CD14-positive monocyte (primary cell): Measurements from ENCODE around the gene TSSK1B. TPM values are rescaled to one million over a fixed set of nuclear protein-coding genes. Genes with fewer than 3 reads are reported as not detected.

ENCODE experiments used
- DNase-seq, 3 donors: peaks; one replicate each; pipeline ENCODE4 v3.0.0-alpha.2; 2011 to 2022
- H2AFZ ChIP-seq: 2 replicates; pipeline ENCODE4 v1.6.0; 2012; ENCODE audit warnings: mild to moderate bottlenecking, low read depth, low read length, inconsistent platforms; ENCODE audit not compliant: insufficient read depth, poor library complexity, severe bottlenecking
- H3K27ac ChIP-seq, 2 donors: 1 replicate in 1 of 2; 2 replicates in 1 of 2; pipeline ENCODE4 v1.5.1; 2012 to 2013; ENCODE audit warnings: low read length in 2 of 2, control low read depth in 1 of 2, inconsistent platforms in 1 of 2, low read depth in 1 of 2, mild to moderate bottlenecking in 1 of 2
- H3K27me3 ChIP-seq, 2 donors: one replicate each; pipeline versions ENCODE4 v1.6.0 to v1.6.1; 2011 to 2013; ENCODE audit warnings: low read length in 2 of 2; ENCODE audit not compliant: control insufficient read depth in 2 of 2, insufficient read depth in 2 of 2
- H3K36me3 ChIP-seq, 2 donors: replicated peaks in 1 of 2; 1 replicate in 1 of 2; 2 replicates in 1 of 2; pipeline versions ENCODE4 v1.5.1 to v1.6.1; 2012 to 2013; ENCODE audit warnings: low read length in 2 of 2, control low read depth in 1 of 2, inconsistent platforms in 1 of 2, mild to moderate bottlenecking in 1 of 2; ENCODE audit not compliant: insufficient read depth in 2 of 2, control insufficient read depth in 1 of 2
- H3K4me1 ChIP-seq, 2 donors: 1 replicate in 1 of 2; 2 replicates in 1 of 2; pipeline versions ENCODE4 v1.5.1 to v1.6.1; 2012 to 2013; ENCODE audit warnings: low read length in 2 of 2, control low read depth in 1 of 2, inconsistent platforms in 1 of 2, mild to moderate bottlenecking in 1 of 2, moderate library complexity in 1 of 2; ENCODE audit not compliant: insufficient read depth in 2 of 2, control insufficient read depth in 1 of 2
- H3K4me2 ChIP-seq: replicated peaks from 2 replicates; pipeline ENCODE3; 2012; ENCODE audit warnings: low read length, moderate library complexity, mild to moderate bottlenecking; ENCODE audit not compliant: poor library complexity, severe bottlenecking; ENCODE audit errors: extremely low read depth
- H3K4me3 ChIP-seq, 3 experiments: fragments of 200-600 bp in 1 of 3; sonication (generic) in 1 of 3; replicated peaks in 1 of 3; 1 replicate in 2 of 3; 2 replicates in 1 of 3; pipeline ENCODE4 v1.5.1; 2011 to 2013; ENCODE audit warnings: low read length in 3 of 3, mild to moderate bottlenecking in 3 of 3, control low read depth in 2 of 3, low read depth in 2 of 3, inconsistent platforms in 1 of 3, moderate library complexity in 1 of 3
- H3K79me2 ChIP-seq: 2 replicates; pipeline ENCODE4 v1.6.0; 2012; ENCODE audit warnings: mild to moderate bottlenecking, control low read depth, inconsistent platforms, low read length, moderate library complexity; ENCODE audit not compliant: insufficient read depth
- H3K9ac ChIP-seq: 2 replicates; pipeline ENCODE4 v1.6.0; 2017; ENCODE audit warnings: low read length, mild to moderate bottlenecking; ENCODE audit not compliant: insufficient read depth, poor library complexity, severe bottlenecking
- H3K9me3 ChIP-seq, 2 donors: replicated peaks in 1 of 2; 1 replicate in 1 of 2; 2 replicates in 1 of 2; pipeline versions ENCODE4 v1.5.1 to v1.6.1; 2012 to 2013; ENCODE audit warnings: low read length in 2 of 2, control low read depth in 1 of 2; ENCODE audit not compliant: control insufficient read depth in 1 of 2, insufficient read depth in 1 of 2
- H4K20me1 ChIP-seq: 2 replicates; pipeline ENCODE4 v1.6.0; 2012; ENCODE audit warnings: mild to moderate bottlenecking, low read length, control low read depth, moderate library complexity; ENCODE audit not compliant: insufficient read depth
- H3K27ac Mint-ChIP-seq, 7 donors: one replicate each; pipeline ENCODE4 v1.8.0; 2020; ENCODE audit warnings: mild to moderate bottlenecking in 7 of 7, mixed read lengths in 7 of 7, moderate library complexity in 6 of 7, inconsistent platforms in 2 of 7
- H3K27me3 Mint-ChIP-seq, 3 donors: one replicate each; pipeline ENCODE4 v1.8.0; 2021 to 2022; ENCODE audit warnings: low read depth in 3 of 3, mild to moderate bottlenecking in 3 of 3, mixed read lengths in 3 of 3, moderate library complexity in 3 of 3, inconsistent platforms in 1 of 3
- H3K36me3 Mint-ChIP-seq, 2 donors: one replicate each; pipeline ENCODE4 v1.8.0; 2020; ENCODE audit warnings: mixed read lengths in 2 of 2, inconsistent platforms in 1 of 2, mild to moderate bottlenecking in 1 of 2
- H3K4me1 Mint-ChIP-seq: one replicate; pipeline ENCODE4 v1.8.0; 2020; ENCODE audit warnings: mild to moderate bottlenecking, mixed read lengths
- H3K4me3 Mint-ChIP-seq, 2 donors: one replicate each; pipeline ENCODE4 v1.8.0; 2020; ENCODE audit warnings: mild to moderate bottlenecking in 2 of 2, mixed read lengths in 2 of 2, moderate library complexity in 1 of 2
- H3K9me3 Mint-ChIP-seq, 7 donors: one replicate each; pipeline ENCODE4 v1.8.0; 2020 to 2022; ENCODE audit warnings: mixed read lengths in 7 of 7, mild to moderate bottlenecking in 6 of 7, moderate library complexity in 6 of 7, inconsistent platforms in 2 of 7
- WGBS: methylation state at CpG from one replicate; pipeline ENCODE4 v1.1.5; 2013; ENCODE audit warnings: missing lambda C conversion rate; ENCODE audit not compliant: insufficient coverage; 5-methylcytosine and 5-hydroxymethylcytosine counted together
- intact Hi-C, 2 donors: fragments of 100-400 bp; cut with micrococcal nuclease; formaldehyde crosslinking; loops; one replicate each; pipeline versions ENCODE4 v1.15.0 to v1.15.1; 2023
- polyA plus RNA-seq, 3 donors: library from polyadenylated mRNA; depleted of rRNA in 1 of 3; unstranded in 2 of 3; stranded (reverse) in 1 of 3; fragments of 300-500 nt in 2 of 3; fragments of >200 nt in 1 of 3; fragmentation: Illumina TruSeq in 2 of 3; gene quantifications; 1 replicate in 2 of 3; 2 replicates in 1 of 3; pipeline ENCODE4 v1.2.3, GENCODE V29; 2012 to 2021
- TF ChIP-seq, protein P1 (sequence below): fragments of 200-600 bp; IDR thresholded peaks from one replicate; pipeline ENCODE4 v1.8.0; 2022; ENCODE audit warnings: antibody characterized with exemption, mild to moderate bottlenecking

TSSK1B gene
- polyA plus RNA-seq, 3 donors = not detected

DNA sequence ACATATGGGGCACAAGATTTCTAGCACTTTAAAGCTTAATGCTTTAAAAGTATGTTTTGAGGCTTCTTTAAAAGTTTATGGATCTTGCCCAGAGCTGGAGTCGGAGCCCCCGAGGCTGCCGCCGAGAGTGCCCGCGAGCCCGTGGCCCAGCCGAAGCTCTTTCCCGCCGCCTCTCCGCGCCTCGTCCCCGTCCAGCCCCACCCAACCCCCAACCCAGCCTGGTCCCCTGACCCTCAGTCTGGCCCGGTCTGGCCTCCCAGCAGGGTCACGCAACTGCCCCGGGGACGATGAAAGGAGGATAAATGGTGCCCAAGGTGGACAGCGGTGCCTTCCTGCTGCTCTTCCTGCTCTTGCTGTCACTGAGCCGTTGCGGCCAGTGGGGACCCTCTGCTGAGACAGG lies 1.7 kb downstream of the TSSK1B start:
- Histone ChIP-seq H3K4me1 (no peaks in the 10 kb centered on the region), H3K4me2 (no peak overlapping the region), H3K27me3 (peaks cover 0 to 2% of the 10 kb centered on the region in 2 donors), H3K9ac (no peak overlapping the region), H3K27ac (no peak overlapping the region), H3K9me3 (no peaks in the 10 kb centered on the region), H3K36me3 (no peaks in the 10 kb centered on the region), H2AFZ (no peak overlapping the region), H4K20me1 (no peaks in the 10 kb centered on the region), H3K4me3 (no peak overlapping the region), H3K79me2 (no peaks in the 10 kb centered on the region)
- no peak for DNase-seq
- peaks cover 0 to 2% (median 0%) of the 10 kb centered on the region in 7 donors for H3K9me3 Mint-ChIP-seq
- H3K36me3 Mint-ChIP-seq = no peaks in the 10 kb centered on the region
- TF ChIP-seq, protein P1, sequence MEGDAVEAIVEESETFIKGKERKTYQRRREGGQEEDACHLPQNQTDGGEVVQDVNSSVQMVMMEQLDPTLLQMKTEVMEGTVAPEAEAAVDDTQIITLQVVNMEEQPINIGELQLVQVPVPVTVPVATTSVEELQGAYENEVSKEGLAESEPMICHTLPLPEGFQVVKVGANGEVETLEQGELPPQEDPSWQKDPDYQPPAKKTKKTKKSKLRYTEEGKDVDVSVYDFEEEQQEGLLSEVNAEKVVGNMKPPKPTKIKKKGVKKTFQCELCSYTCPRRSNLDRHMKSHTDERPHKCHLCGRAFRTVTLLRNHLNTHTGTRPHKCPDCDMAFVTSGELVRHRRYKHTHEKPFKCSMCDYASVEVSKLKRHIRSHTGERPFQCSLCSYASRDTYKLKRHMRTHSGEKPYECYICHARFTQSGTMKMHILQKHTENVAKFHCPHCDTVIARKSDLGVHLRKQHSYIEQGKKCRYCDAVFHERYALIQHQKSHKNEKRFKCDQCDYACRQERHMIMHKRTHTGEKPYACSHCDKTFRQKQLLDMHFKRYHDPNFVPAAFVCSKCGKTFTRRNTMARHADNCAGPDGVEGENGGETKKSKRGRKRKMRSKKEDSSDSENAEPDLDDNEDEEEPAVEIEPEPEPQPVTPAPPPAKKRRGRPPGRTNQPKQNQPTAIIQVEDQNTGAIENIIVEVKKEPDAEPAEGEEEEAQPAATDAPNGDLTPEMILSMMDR = no peak
- H3K4me1 Mint-ChIP-seq = no peaks in the 10 kb centered on the region
- intact Hi-C loops = no loop called here
- H3K4me3 Mint-ChIP-seq = no peak overlapping the region
- 91% methylated on average over 17 of the region's 21 CpGs for WGBS
- no peak overlapping the region for H3K27ac Mint-ChIP-seq
- H3K27me3 Mint-ChIP-seq = peaks cover 3 to 12% (median 5%) of the 10 kb centered on the region in 3 donors

GRCh38 chr5:113427871-113428574 lies 6.8 kb downstream of the TSSK1B start:
- Mint-ChIP-seq H3K4me3 (no peak overlapping the region), H3K9me3 (peaks cover 0 to 5% (median 0%) of the 10 kb centered on the region in 7 donors), H3K4me1 (no peaks in the 10 kb centered on the region), H3K27ac (no peak overlapping the region), H3K27me3 (peaks cover 3 to 11% (median 8%) of the 10 kb centered on the region in 3 donors), H3K36me3 (no peaks in the 10 kb centered on the region)
- Histone ChIP-seq H3K4me1 (no peaks in the 10 kb centered on the region), H3K27ac (no peak overlapping the region), H3K79me2 (no peaks in the 10 kb centered on the region), H3K9me3 (no peaks in the 10 kb centered on the region), H2AFZ (no peak overlapping the region), H4K20me1 (no peaks in the 10 kb centered on the region), H3K4me3 (no peak overlapping the region), H3K4me2 (no peak overlapping the region), H3K9ac (no peak overlapping the region), H3K36me3 (no peaks in the 10 kb centered on the region), H3K27me3 (peaks cover 2 to 3% of the 10 kb centered on the region in 2 donors)
- TF ChIP-seq, protein P1 = no peak
- intact Hi-C loops = no loop called here
- 80% methylated on average over 1 of the region's 3 CpGs for WGBS
- DNase-seq = no peak
